Measurements from ENCODE around the gene UGGT1. TPM values are rescaled to one million over a fixed set of nuclear protein-coding genes. Genes with fewer than 3 reads are reported as not detected.

The UGGT1 gene
- total RNA-seq, 1 donor from 2014 or later: 68.0 TPM

- Histone ChIP-seq H3K27ac (ENCODE audit: low read depth, low read length) (no peak overlapping the region), H3K4me1 (ENCODE audit: insufficient read depth, low read length) (no peaks in the 10 kb centered on the region), H3K79me2 (ENCODE audit: insufficient read depth, low read length) (no peaks in the 10 kb centered on the region), H3K9me3 (ENCODE audit: insufficient read depth, low read depth, low read length) (peaks cover 7% of the 10 kb centered on the region), H3K36me3 (ENCODE audit: insufficient read depth, low read length) (no peaks in the 10 kb centered on the region), H3K4me2 (ENCODE audit: low read length) (no peak overlapping the region), H3K27me3 (ENCODE audit: insufficient read depth, low read length) (no peaks in the 10 kb centered on the region), H3K9ac (ENCODE audit: low read length) (no peak overlapping the region), H2AFZ (ENCODE audit: low read depth, low read length) (no peak overlapping the region), H3K4me3 (ENCODE audit: insufficient read depth, low read depth, low read length) (no peak overlapping the region), H4K20me1 (ENCODE audit: insufficient read depth, low read length) (no peaks in the 10 kb centered on the region)
- Mint-ChIP-seq H3K4me3 (ENCODE audit: unreplicated experiment) (no peak overlapping the region), H3K27me3 (ENCODE audit: low read depth, unreplicated experiment) (peaks cover 21% of the 10 kb centered on the region), H3K4me1 (ENCODE audit: low read depth, unreplicated experiment) (no peaks in the 10 kb centered on the region), H3K27ac (ENCODE audit: unreplicated experiment) (no peak overlapping the region), H3K9me3 (ENCODE audit: unreplicated experiment) (peaks cover 31% of the 10 kb centered on the region), H3K36me3 (ENCODE audit: low read depth, unreplicated experiment) (no peaks in the 10 kb centered on the region)
- DNase-seq (ENCODE audit: low read depth): no peak
- TF ChIP-seq EZH2 (IDR thresholded peaks at IDR 0.05; ENCODE audit: insufficient read depth, low read length): no peak
- no peak for TF ChIP-seq CTCF (IDR thresholded peaks at IDR 0.05; ENCODE audit: insufficient read depth, low read depth, low read length)
- no peak for FAIRE-seq
These were observed 48.0 kb upstream of the UGGT1 start for GRCh38 chr2:128043041-128043440.

- Mint-ChIP-seq H3K4me3 (ENCODE audit: unreplicated experiment) (no peak overlapping the region), H3K4me1 (ENCODE audit: low read depth, unreplicated experiment) (no peaks in the 10 kb centered on the region), H3K27ac (ENCODE audit: unreplicated experiment) (no peak overlapping the region), H3K9me3 (ENCODE audit: unreplicated experiment) (peaks cover 7% of the 10 kb centered on the region), H3K27me3 (ENCODE audit: low read depth, unreplicated experiment) (peaks cover 12% of the 10 kb centered on the region), H3K36me3 (ENCODE audit: low read depth, unreplicated experiment) (no peaks in the 10 kb centered on the region)
- Histone ChIP-seq H3K4me1 (ENCODE audit: insufficient read depth, low read length) (no peaks in the 10 kb centered on the region), H3K4me2 (ENCODE audit: low read length) (no peak overlapping the region), H3K36me3 (ENCODE audit: insufficient read depth, low read length) (no peaks in the 10 kb centered on the region), H3K9ac (ENCODE audit: low read length) (no peak overlapping the region), H2AFZ (ENCODE audit: low read depth, low read length) (no peak overlapping the region), H3K4me3 (ENCODE audit: insufficient read depth, low read depth, low read length) (no peak overlapping the region), H3K27me3 (ENCODE audit: insufficient read depth, low read length) (no peaks in the 10 kb centered on the region), H3K79me2 (ENCODE audit: insufficient read depth, low read length) (no peaks in the 10 kb centered on the region), H4K20me1 (ENCODE audit: insufficient read depth, low read length) (no peaks in the 10 kb centered on the region), H3K9me3 (ENCODE audit: insufficient read depth, low read depth, low read length) (no peaks in the 10 kb centered on the region), H3K27ac (ENCODE audit: low read depth, low read length) (no peak overlapping the region)
- FAIRE-seq: no peak
- no peak for DNase-seq (ENCODE audit: low read depth)
- TF ChIP-seq EZH2 (IDR thresholded peaks at IDR 0.05; ENCODE audit: insufficient read depth, low read length): no peak
- TF ChIP-seq CTCF (IDR thresholded peaks at IDR 0.05; ENCODE audit: insufficient read depth, low read depth, low read length): no peak
These were observed 37.7 kb upstream of the UGGT1 start for GRCh38 chr2:128053331-128053730.

- DNase-seq (ENCODE audit: low read depth) (no peak), FAIRE-seq (no peak)
- Mint-ChIP-seq H3K4me1 (ENCODE audit: low read depth, unreplicated experiment) (no peaks in the 10 kb centered on the region), H3K27me3 (ENCODE audit: low read depth, unreplicated experiment) (peaks cover 12% of the 10 kb centered on the region), H3K27ac (ENCODE audit: unreplicated experiment) (no peak overlapping the region), H3K36me3 (ENCODE audit: low read depth, unreplicated experiment) (no peaks in the 10 kb centered on the region), H3K4me3 (ENCODE audit: unreplicated experiment) (no peak overlapping the region), H3K9me3 (ENCODE audit: unreplicated experiment) (peaks cover 4% of the 10 kb centered on the region)
- H3K36me3 ChIP-seq (ENCODE audit: insufficient read depth, low read length): no peaks in the 10 kb centered on the region
- no peaks in the 10 kb centered on the region for H3K9me3 ChIP-seq (ENCODE audit: insufficient read depth, low read depth, low read length)
- H2AFZ ChIP-seq (ENCODE audit: low read depth, low read length): no peak overlapping the region
- H3K4me3 ChIP-seq (ENCODE audit: insufficient read depth, low read depth, low read length): no peak overlapping the region
- no peaks in the 10 kb centered on the region for H4K20me1 ChIP-seq (ENCODE audit: insufficient read depth, low read length)
- no peak overlapping the region for H3K4me2 ChIP-seq (ENCODE audit: low read length)
- no peaks in the 10 kb centered on the region for H3K4me1 ChIP-seq (ENCODE audit: insufficient read depth, low read length)
- H3K9ac ChIP-seq (ENCODE audit: low read length): no peak overlapping the region
- TF ChIP-seq CTCF (IDR thresholded peaks at IDR 0.05; ENCODE audit: insufficient read depth, low read depth, low read length): no peak
- TF ChIP-seq EZH2 (IDR thresholded peaks at IDR 0.05; ENCODE audit: insufficient read depth, low read length): no peak
- no peaks in the 10 kb centered on the region for H3K79me2 ChIP-seq (ENCODE audit: insufficient read depth, low read length)
- H3K27ac ChIP-seq (ENCODE audit: low read depth, low read length): no peak overlapping the region
- no peaks in the 10 kb centered on the region for H3K27me3 ChIP-seq (ENCODE audit: insufficient read depth, low read length)
These were observed 36.7 kb upstream of the UGGT1 start for GRCh38 chr2:128054104-128054885.
